Stomach (tissue), 4 donors: ENCODE measurements around the gene PRKRA.

Source experiments
- POLR2A ChIP-seq, 4 donors: fragments of 450-650 bp; IDR thresholded peaks; one replicate each; pipeline ENCODE4 v1.6.1; 2016; ENCODE audit warnings: antibody characterized with exemption in 4 of 4, control low read depth in 2 of 4, mild to moderate bottlenecking in 1 of 4, moderate library complexity in 1 of 4
- TF ChIP-seq, protein P1 (sequence below), 7 experiments: fragments of 450-650 bp in 4 of 7; fragments of 200-600 bp in 3 of 7; sonication (generic) in 3 of 7; IDR thresholded peaks; one replicate each; pipeline ENCODE4 v1.5.1; 2016 to 2019; ENCODE audit warnings: antibody characterized with exemption in 7 of 7, control low read depth in 2 of 7, mild to moderate bottlenecking in 1 of 7

DNA sequence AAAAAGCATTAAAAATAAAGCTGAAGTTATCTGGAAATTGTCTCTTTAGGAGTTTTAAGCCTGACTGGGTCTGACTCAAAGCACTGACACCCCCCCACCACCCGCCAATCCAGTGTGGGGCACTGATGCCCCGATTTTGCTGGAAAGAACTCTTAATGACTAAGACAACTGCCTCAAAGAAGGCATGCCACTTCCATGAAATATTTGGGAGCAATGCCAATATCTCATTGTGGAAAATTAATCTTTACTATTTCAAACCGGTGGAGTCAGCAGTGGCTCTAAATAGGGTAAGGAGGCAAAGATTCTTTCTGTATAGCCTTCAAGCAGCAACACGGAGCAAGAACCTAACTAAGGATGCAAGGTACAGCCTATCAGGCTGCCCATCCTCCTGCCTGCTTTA lies 23.0 kb upstream of the PRKRA start:
- TF ChIP-seq POLR2A (IDR thresholded peaks at IDR 0.05) = no peak
- TF ChIP-seq, protein P1, sequence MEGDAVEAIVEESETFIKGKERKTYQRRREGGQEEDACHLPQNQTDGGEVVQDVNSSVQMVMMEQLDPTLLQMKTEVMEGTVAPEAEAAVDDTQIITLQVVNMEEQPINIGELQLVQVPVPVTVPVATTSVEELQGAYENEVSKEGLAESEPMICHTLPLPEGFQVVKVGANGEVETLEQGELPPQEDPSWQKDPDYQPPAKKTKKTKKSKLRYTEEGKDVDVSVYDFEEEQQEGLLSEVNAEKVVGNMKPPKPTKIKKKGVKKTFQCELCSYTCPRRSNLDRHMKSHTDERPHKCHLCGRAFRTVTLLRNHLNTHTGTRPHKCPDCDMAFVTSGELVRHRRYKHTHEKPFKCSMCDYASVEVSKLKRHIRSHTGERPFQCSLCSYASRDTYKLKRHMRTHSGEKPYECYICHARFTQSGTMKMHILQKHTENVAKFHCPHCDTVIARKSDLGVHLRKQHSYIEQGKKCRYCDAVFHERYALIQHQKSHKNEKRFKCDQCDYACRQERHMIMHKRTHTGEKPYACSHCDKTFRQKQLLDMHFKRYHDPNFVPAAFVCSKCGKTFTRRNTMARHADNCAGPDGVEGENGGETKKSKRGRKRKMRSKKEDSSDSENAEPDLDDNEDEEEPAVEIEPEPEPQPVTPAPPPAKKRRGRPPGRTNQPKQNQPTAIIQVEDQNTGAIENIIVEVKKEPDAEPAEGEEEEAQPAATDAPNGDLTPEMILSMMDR (IDR thresholded peaks at IDR 0.05) = no peak
